PFSK-1 (cell line): ENCODE measurements around the gene IGSF5.

Experiments used
- FOXP2 ChIP-seq: optimal IDR thresholded peaks from 2 replicates; pipeline ENCODE3; 2011; ENCODE audit warnings: borderline replicate concordance, control low read depth, inconsistent platforms; ENCODE audit not compliant: insufficient read depth; ENCODE audit errors: extremely low read length, extremely low read depth
- SIN3A ChIP-seq: IDR thresholded peaks from 2 replicates; pipeline ENCODE4 v1.6.1; 2012; ENCODE audit warnings: mild to moderate bottlenecking, low read length, moderate library complexity, borderline replicate concordance; ENCODE audit not compliant: insufficient read depth

GRCh38 chr21:39845571-39846130 is 100.7 kb downstream of the IGSF5 start:
- TF ChIP-seq SIN3A (no peak), FOXP2 (no peak)
